HCEC 1CT (cell line): Measurements from ENCODE around the gene TRIM67.
A peak's percentile ranks its signal among the peaks of the same experiment; 100 is the strongest.
"Not testable (repeated sequence)": the region's sequence is repeated elsewhere in the genome, so short reads cannot be mapped to it uniquely, and the experiment has no call there.

Experiments used
- DNase-seq: peaks from one replicate; pipeline ENCODE4 v3.0.0-alpha.2; 2017

Gene TRIM67

GRCh38 chr1:231209531-231209930 lies 47.7 kb downstream of the TRIM67 start:
- no peak for DNase-seq

- DNase-seq: no peak
Measured at GRCh38 chr1:231210126-231210525, 48.3 kb downstream of the TRIM67 start.

- DNase-seq: peak; percentile 47
Measured at GRCh38 chr1:231211005-231211857, 49.4 kb downstream of the TRIM67 start.

GRCh38 chr1:231212301-231212700 lies 50.4 kb downstream of the TRIM67 start:
- not testable (repeated sequence) for DNase-seq

- DNase-seq: no peak
Measured at GRCh38 chr1:231213831-231214573, 52.1 kb downstream of the TRIM67 start.

GRCh38 chr1:231214918-231215680 lies 53.2 kb downstream of the TRIM67 start:
- no peak for DNase-seq

GRCh38 chr1:231215681-231216385 lies 54.0 kb downstream of the TRIM67 start:
- no peak for DNase-seq

- DNase-seq: no peak
Measured at GRCh38 chr1:231216498-231216897, 54.6 kb downstream of the TRIM67 start.

GRCh38 chr1:231217056-231217455 lies 55.2 kb downstream of the TRIM67 start:
- DNase-seq: no peak

- DNase-seq: no peak
Measured at GRCh38 chr1:231218078-231218477, 56.2 kb downstream of the TRIM67 start.

- DNase-seq: no peak
Measured at GRCh38 chr1:231219422-231220401, 57.9 kb downstream of the TRIM67 start.

- no peak for DNase-seq
Measured at GRCh38 chr1:231220801-231221200, 58.9 kb downstream of the TRIM67 start.

GRCh38 chr1:231226156-231226555 lies 64.3 kb downstream of the TRIM67 start:
- no peak for DNase-seq

- DNase-seq: no peak
Measured at GRCh38 chr1:231231511-231231910, 69.7 kb downstream of the TRIM67 start.

- no peak for DNase-seq
Measured at GRCh38 chr1:231232870-231233734, 71.2 kb downstream of the TRIM67 start.

GRCh38 chr1:231233735-231234417 lies 72.0 kb downstream of the TRIM67 start:
- DNase-seq: peak; percentile 11

GRCh38 chr1:231234506-231234905 lies 72.6 kb downstream of the TRIM67 start:
- DNase-seq: no peak

- no peak for DNase-seq
Measured at GRCh38 chr1:231235526-231236207, 73.8 kb downstream of the TRIM67 start.

GRCh38 chr1:231236208-231236591 lies 74.3 kb downstream of the TRIM67 start:
- DNase-seq: no peak
